ENCODE measurements around the gene SOX9.
"Not testable (repeated sequence)": the region's sequence is repeated elsewhere in the genome, so short reads cannot be mapped to it uniquely, and the experiment has no call there.

Gene SOX9

DNA sequence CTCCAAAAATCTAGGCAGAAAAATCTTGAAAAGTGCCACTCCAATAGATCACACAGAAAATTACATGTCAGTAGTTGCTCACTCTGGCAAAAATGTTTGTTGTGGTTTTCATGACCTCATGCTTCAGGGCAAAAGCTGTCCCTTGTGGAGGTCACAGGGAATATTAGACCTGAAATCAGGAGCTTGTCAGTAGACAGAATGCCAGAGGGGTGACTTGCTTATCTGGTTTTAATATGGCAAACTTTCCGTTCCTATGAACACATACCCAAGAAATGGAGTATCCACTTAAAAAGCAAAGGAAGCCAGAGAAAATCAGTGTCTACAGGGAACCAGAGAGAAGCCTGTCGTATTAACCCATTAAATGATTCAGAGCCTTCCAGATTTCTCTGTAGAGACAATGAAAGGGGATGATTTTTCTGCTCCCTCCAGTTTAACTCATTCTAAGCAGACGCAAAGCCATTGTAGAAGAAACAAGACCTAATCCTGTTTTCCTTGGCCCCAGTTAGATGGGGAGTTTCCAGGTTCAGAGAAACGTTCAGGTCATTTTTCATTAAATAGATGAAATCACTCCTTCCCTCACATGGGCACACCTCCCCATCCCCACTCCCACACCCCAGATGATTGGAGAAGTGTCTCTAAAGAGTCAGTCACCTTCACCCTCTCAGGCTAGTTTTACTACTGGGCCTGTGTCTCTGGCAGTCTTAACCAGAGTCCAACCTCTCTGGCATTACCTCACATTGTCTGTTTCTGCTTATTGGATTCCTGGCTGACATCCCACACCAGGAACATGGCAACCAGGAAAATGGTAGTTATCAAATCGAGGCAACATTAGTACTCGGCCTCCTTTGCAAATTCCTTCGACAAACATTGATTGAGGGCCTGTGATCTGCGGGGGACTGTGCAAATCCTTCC lies 6.0 kb downstream of the SOX9 start:
- peak; percentile 39 for DNase-seq

DNA sequence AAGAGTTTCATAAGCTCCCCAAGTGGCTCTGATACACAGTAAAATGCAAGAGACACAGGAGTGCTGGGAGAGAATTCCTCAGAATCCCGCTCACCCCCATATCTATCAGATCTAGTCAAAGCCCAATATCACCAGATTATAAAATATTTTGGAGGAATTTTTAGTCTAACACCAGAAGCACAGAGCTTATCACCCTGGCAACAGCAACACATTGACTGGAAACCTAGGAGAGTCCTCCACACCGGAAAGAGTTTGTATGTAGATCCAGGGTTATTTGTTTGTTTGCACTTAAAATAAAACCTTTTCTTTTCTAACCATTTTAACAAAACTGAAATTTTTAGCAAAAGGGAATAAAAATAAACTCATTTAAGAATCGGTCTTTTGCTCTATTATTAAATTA lies 7.2 kb downstream of the SOX9 start:
- DNase-seq: no peak

DNA sequence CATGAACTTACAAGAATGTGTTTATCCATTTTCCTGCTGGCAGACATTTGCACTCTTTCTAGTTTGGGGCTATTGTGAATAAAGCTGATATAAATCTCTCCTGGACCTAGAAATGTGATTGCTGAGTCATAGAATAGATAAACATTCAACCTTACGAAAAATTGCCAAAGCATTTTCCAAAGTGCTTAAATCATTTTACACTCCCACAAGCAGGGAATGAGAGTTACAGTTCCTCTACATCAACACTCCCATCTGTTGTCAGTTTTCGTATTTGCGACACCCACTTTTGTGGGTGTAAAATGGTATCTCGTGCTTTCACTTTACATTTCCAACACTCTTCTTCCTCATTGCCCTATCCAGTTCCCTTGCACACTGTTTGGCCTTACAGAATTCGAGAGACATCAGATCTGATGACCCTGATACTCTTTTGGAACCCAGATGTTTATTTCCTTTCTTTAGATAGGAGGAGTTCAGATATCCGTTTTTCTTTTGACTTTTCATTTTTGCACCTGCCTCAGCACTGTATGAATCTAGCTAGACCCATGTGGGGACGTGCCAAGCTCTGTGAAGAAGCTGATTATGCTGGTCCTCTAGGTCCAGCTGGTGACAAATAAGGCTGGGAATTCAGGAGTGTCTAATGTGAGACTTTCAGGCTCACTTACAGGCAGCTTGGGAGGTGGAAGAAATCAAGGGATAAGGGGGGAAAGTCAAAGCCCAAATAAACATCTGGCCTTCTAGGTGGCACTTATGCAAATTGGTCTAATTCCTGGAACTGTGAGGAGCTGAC lies 14.0 kb downstream of the SOX9 start:
- DNase-seq: no peak

DNA sequence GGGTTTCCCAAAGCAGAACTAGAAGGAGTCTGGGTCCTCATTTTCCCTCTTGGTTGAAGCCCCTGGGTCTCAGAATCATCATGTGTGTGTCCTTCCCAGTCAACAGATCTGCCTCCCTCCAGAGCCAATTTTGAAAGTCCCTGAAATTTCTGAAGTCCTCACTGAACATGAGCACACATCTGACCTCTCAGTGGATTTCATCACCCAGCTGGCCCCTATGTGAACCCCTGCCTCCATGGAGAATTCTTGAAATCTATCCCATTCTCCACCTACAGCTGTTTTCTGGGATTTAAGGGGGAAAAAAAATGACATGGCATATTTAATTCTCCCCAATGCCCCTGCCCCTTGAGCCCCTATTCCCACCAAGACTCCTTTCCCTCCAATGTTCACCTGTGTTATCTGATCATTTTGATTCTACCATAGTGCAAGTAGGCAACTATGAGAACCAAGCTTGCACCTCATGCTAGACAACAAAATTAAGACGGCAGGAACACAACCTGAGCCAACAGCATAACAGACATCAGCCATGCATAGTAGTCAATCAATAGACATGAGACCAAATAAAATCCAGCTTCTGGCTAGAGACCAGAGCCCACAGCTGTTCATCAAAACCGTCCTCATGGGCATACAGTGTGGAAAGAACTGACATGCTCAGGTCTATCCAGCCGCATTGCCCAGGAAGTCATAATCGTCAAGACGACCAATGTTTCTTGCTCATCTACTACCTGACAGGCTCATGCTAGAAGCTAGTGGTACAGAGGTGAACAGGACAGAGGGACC lies 14.9 kb downstream of the SOX9 start:
- DNase-seq: no peak

DNA sequence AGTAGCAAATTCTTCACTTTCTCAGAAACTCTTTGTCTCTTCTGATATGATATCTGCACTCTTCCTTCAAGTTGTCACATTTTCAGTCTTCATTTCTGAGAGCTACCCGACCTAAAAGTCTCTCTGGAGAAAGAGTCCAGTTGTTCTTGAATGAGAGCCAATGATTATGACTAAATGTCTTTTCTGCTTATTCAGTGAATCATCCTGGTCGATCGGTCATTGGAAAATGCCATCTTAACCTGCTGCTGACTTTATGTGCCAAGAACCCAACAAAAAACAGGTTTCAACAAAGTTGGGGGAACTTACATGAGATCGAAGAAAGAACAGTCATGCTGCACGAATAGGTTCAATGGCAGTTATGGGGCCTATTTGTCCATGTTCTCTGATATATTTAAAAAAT lies 15.9 kb downstream of the SOX9 start:
- DNase-seq: no peak

DNA sequence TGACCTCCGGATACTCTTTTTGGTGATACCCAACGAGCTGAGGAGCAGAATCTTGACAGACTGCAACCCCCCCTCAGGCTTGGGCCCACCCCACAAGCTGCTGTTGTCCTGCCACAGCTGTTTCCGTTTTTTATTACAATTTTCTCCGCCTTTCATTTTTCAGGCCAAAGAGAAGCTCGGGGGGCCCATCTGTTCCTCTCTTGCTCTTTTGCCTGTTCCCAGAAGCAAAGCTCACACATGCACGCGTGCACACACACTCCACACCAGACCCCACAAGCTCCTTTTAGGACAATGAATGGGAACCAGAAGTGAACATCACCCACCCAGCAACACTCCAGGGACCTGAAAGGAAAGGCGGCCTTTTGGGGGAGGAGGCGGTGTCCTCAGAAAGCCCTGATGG lies 16.3 kb downstream of the SOX9 start:
- no peak for DNase-seq

DNA sequence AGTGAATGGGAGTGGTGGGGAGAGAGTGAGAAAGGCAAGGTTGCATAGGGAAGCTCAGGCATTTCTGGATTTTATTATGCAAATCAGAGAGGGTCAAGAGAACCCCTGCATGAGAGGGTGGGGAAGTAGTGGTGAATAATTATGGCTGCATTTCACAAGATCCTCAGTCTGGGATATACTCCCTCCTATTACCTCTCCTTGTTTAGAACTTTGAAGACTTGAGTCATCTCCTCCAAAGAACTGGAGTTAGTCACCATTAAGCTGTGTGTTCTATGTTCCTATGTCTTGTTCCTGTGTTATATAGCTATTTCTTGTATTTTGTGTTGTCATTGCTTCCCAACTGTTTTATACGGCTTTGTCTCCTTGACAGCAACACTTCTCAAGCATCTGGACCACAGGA lies 18.4 kb downstream of the SOX9 start:
- no peak for DNase-seq

DNA sequence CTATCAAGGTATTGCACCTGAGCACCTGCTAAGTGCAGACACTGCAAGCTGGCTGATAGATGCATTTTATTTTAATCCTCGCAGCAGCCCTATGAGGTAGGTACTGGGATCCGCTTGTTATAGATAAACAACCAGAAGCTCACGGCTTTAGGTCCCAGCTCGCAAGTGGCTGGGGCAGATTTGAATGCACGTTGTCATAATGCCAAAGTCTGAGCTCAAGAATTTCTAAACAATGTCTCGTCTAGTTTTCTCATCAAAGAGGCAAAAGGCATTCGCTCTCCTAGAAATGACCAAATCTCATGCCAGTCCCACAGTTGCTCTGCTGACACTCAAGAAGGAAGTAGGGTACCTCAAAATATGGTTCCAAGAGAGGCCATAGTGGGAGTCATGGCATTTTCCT lies 20.5 kb downstream of the SOX9 start:
- DNase-seq: no peak

DNA sequence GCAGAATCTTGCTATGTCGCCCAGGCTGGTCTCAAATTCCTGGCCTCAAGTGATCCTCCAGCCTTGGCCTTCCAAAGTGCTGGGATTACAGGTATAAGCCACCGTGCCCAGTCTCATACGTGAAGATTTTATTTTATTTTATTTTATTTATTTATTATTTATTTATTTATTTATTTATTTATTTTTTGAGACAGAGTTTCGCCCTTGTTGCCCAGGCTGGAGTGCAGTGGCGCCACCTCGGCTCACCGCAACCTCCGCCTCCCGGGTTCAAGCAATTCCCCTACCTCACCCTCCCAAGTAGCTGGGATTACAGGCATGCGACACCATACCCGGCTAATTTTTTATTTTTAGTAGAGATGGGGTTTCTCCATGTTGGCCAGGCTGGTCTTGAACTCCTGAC lies 21.3 kb downstream of the SOX9 start:
- DNase-seq: not testable (repeated sequence)

DNA sequence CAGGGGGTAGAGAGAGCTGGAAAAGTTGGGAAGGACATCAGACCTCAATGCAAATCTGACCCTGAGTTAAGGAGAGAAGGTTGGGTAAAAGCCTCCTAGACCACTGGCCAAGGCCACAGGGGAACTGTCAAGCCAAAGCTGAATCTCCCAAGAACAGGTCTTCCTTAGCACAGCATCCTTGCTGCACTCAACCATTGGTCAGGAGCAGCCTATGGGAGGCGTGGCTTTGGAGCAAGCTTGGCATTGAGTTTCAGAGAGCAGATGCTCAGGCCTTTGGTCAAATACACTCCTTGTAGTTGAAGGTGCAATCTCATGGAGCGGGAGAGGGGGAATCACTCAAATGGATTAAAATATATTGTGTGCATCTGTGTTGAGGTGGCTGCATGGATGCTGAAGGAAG lies 21.8 kb downstream of the SOX9 start:
- DNase-seq: no peak

DNA sequence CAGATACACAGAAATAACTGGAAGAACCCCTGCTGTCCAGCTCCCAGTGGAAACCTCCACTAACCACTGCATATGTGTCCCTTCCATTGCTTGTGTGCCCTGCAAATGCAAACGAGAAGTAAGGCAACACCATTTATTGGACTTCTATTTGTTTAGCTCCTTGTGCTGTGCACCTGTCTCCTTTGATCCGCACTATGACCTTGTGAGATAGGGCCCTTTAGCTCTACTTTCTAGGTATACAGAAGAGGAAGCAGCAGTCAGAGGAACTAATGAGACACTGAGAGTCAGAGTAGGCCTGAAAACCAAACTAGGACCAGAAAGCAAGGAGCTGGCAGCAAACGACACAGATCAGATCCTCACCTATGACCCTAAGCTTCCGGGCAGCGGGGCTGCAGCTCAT lies 22.4 kb downstream of the SOX9 start:
- no peak for DNase-seq

DNA sequence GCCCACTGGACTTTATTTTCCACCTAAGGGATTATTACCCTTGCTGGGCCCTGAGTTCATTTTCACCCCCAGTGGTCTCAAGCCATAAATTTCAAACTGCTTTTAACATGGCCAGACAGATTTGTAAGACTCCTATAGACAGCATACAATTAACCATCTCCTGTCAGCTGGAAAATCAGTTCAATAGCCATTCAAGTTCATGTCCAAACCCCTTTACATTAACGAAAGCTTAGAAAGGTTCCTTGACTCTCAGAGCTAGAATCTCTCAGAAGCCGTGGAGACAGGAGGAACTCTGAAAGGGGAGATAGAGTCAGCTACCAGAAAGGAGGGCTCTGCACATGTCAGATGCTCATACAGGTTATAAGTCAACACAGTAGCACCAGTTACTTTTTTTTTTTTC lies 23.3 kb downstream of the SOX9 start:
- DNase-seq: no peak

DNA sequence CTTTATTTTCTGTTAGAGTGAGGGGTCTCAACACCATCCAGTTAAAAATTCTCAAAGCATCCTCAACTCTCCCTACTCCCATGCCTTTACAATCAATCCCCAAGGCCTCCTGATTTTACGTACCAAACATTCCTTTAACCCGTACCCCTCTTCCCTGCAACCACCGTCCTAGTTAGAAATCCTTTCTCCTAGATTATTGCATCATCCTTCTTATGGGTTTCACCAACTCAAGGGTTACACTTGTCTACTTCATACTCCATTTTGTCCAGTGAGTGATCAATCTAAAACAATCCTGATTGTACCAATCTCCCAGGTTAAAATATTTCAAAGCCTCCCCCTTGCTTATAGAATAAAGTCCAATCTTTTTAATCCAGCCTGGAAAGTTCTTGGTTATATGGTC lies 24.7 kb downstream of the SOX9 start:
- DNase-seq: no peak

DNA sequence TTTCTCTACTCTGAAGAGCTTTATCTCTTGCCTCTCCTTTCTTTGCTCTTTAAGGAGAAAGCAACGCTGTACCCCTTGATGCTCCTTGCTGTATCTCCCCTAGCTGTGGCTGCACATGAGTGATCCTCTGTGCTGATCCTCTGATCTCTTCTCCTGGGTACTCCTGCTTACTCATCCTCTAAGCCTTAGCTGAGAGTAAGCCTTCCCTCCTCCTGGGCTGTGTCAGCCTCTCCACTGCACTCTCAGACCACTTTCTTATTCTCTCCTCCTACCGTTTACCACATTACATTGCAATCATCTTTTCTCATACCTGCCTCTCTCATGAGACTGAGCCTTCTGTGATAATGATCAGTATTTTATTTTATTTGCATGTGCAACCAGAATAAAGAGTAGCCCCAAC lies 25.1 kb downstream of the SOX9 start:
- no peak for DNase-seq

DNA sequence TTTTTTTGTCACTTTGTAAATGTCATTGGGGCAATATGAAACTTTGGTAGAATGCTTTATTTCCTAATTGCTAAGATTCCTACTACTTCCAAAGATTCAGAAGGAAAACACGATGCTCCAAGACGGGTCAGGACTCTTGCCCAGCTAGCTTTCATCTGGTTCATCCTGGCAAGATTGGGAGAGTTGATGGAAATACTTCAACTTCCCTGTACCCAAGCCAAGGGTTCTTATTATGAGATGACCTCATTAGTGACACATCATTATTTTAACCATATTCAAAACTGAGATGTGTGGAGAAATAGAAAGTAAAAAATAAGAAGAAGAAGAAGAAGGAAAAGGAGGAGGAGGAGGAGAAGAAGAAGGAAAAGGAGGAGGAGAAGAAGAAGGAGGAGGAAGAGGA lies 25.6 kb downstream of the SOX9 start:
- DNase-seq: no peak

DNA sequence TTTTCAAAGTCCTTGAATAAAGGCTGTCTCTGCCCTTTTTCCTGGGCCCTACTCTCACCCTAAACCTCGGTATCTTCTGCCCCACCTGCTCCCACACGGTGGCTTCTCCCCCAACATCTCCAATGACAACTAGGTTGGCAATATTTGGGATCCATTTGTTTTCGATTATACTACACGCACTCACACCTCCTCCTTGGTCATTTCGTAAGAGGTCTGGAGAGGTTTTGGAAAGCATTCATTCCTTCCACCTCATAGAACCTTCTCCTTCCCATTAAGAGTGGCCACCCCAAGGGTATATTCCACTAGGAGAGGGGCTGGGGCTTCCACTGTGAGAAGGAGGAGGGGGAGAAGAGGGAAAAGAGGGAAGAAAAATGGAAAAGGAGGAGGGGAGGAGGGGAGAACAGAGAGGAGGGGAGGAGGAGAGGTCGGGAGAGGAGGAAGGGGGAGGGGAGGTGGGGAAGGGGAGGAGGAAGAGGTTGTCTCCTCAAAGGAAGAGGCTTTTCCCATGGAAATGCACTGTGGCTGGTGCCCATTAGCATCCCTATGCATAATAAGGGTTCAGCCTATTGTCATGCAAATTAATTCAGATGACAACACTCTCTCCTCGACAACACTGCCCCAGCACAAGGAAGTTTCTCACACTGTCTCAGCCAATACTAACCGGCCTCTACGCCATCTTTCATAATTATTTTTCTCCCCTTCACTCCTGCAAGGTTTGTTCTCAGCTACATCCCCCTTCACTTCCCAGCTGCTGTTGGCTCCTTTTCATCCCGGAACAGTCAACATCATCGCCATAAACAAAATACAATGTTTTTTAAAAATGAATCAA lies 30.0 kb downstream of the SOX9 start:
- DNase-seq: no peak

DNA sequence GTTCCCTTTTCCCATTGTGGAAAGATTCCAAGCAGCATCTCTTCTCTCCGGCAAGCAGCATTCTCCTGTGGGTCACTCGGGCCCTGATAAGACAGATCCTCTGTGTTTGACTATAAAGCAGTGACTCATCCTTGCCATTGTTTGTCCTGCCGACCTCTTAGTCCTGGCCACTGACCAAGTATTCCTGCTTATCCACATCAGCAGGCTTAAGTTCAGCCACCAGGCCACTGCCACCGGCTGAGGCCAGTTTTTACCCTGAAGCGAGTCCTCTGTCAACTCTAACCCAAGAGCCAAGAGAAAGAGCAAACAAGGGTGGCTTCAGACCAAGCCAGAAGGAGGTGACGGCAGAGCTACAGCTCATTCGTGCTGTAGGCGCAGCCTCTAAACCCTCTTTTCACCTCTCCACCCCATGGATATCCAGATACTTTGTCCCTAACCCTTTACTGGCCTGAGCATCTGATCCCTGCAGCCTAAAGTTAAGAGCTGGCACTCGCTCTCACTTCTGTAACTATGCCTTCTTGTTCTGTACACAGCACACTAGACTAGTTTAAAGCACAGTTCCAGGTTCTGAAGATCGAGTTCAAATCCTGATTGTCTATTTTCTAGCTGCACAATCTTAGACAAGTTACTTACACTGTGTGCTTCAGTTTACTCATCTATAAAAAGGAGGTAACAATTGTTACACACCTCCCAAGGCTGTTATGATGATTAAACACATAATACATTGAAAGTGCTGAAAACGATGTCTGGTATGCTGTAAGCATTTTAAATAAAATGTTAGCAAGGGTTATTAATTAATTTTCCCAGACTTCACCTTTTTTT lies 31.0 kb downstream of the SOX9 start:
- DNase-seq: no peak

DNA sequence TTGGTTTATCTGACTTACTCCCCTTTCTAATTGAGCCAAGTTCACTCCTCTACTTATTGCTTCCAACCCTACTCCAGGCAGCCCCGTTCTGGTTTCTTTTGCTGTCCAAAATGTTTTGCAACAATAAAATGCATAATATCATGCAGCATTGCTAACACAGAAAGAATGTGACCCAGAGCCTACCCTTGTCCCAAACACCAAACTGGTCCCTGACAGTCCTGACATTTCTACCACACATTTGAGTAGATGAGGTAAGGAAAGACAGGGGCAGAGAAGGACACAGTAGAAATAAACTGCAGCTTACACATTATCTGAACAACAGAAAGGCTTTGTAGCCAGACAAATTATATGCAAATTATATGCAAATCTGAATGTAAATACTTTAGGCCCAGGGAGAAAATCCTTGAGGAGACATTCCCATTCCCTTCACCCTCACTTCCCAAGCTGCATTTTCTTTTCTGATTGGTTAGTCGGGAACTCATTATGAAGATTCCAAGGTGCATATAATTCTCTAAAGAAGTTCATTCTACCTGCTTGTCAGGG lies 31.6 kb downstream of the SOX9 start:
- no peak for DNase-seq

DNA sequence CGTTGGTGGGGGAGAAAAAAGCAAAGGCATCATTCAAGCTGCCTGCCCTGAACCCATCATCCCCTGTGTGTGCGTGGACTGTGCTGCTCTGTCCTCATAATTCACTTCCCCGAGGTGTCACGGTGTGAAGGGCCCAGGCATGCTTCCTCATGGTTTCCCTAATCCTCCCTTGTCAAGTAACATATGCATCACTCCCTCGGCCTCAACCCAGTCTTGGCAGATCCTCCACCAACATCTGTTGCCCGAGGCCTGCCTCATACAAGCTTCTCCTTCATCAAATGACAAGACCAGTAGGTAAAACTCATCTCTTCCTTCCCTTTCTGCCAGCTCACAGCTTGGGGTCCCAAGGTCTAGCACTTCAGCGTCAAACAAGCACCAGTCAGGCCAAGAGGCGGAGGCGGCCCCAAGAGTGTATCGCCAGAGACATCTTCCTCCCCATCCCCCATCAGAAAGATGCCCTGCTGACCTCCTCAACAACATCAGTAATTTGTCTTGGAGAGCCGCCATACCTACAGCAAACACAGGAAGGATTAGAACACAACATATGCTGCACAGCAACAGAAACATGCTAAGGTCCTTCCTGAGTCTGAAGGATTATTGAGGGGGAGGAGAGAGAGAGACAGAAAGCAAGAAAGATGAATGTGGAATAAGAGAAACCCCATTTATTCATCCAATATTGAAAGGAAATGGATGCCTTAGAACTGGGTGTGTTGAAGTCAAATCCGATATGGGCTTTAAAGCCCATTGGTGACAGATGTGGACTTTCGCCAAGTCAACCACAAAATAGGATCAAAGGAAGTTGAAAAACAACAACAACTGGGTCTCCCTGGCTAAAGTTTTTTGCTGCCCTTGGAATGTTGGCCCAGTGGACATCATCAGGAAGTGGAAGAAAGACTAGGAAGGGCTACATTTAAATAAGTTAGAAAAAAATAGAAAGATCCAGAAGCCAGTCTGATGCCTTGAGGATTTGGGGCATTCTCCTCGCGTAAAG lies 38.4 kb downstream of the SOX9 start:
- DNase-seq: no peak

DNA sequence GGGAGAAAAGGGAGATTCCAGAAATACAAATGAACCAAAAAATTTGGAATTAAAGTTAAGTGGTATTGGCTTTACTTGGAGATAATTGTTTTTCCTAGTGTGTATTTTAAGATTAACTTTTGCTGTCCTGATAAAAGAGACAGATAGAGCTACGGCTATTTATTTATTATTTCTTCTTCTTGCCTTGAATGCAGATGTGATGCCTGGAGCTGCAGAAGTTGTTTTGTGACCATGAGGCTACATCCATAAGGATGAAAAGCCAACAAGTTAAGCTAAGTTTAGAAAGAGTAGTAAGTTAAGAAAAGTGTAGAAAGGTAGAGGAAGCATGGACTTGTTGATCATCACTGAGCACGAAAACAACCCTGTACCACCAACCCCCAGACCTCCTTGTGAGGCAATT lies 41.7 kb downstream of the SOX9 start:
- DNase-seq: no peak

Data from 8988T (cell line).